GM19468 (cell line): ENCODE results near the gene AARS1.
"Not testable (repeated sequence)": the region's sequence is repeated elsewhere in the genome, so short reads cannot be mapped to it uniquely, and the experiment has no call there.

ENCODE experiments used
- ATAC-seq: cut with Tn5 transposase; IDR thresholded peaks from one replicate; pipeline ENCODE4 v1.9.1; 2021; ENCODE audit warnings: mild to moderate bottlenecking, moderate library complexity, moderate number of reproducible peaks; ENCODE audit not compliant: unreplicated experiment; ENCODE audit errors: extremely low read depth

Gene AARS1

DNA sequence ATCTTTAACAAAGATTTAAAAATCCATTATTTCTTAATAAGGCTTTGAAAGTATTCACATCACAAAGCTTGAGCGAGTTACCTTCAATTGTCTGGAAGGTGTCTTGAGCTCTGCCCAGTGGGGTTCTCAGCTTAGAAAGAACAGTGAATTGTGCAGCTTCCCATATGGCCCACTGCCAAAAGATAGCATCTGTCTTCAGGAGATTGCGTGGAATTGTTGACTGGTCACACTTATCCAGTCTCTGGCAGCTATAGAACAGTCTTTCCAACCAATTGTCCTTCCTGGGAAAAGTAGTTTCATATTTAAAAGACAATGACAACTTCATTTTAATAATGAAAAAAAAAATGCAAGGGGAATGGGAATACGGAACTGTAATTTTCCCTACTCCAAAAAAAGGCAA lies 57.5 kb downstream of the AARS1 start:
- ATAC-seq, result not testable (repeated sequence)

- ATAC-seq, result not testable (repeated sequence)
Measured at GRCh38 chr16:70226024-70226423, 63.3 kb downstream of the AARS1 start.

DNA sequence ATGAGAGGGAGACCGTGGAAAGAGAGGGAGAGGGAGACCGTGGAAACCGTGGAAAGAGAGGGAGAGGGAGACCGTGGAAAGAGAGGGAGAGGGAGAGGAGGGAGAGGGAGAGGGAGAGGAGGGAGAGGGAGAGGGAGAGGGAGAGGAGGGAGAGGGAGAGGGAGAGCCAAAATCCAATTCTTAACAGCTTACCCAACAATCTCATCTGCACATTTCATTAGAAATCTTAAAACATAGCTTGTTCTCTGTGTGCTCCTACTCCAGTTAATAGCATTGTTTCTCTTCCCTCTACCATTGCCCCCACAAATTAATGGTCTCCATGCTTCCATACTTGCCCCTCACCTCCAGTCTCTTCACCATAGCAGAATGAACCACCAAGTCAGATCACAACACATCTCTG lies 63.9 kb downstream of the AARS1 start:
- not testable (repeated sequence) for ATAC-seq

- not testable (repeated sequence) for ATAC-seq
Measured at GRCh38 chr16:70224645-70225044, 64.7 kb downstream of the AARS1 start.

- ATAC-seq, result not testable (repeated sequence)
Measured at GRCh38 chr16:70223971-70224513, 65.3 kb downstream of the AARS1 start.

GRCh38 chr16:70223216-70223615 lies 66.1 kb downstream of the AARS1 start:
- not testable (repeated sequence) for ATAC-seq

- ATAC-seq, result not testable (repeated sequence)
Measured at GRCh38 chr16:70222574-70222973, 66.7 kb downstream of the AARS1 start.

DNA sequence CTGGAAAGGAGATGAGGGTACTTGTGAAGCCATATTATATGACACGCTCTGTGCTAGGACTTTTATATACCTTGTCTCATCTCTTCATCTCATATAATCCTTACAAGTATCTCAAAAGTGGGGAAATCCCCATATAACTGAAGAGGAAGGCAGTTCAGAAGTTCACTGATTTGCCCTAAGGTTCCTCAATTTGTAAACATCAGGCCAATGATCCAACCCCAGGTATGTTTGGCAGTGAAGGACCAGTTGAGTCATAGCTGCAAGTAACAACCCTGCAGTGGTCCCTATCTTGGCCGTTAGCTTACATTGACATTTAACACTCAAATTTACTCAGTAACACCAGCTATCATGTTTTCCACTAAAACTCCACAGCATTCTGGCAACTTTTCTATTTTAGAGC lies 70.7 kb downstream of the AARS1 start:
- not testable (repeated sequence) for ATAC-seq

- not testable (repeated sequence) for ATAC-seq
Measured at GRCh38 chr16:70206382-70206781, 82.9 kb downstream of the AARS1 start.

DNA sequence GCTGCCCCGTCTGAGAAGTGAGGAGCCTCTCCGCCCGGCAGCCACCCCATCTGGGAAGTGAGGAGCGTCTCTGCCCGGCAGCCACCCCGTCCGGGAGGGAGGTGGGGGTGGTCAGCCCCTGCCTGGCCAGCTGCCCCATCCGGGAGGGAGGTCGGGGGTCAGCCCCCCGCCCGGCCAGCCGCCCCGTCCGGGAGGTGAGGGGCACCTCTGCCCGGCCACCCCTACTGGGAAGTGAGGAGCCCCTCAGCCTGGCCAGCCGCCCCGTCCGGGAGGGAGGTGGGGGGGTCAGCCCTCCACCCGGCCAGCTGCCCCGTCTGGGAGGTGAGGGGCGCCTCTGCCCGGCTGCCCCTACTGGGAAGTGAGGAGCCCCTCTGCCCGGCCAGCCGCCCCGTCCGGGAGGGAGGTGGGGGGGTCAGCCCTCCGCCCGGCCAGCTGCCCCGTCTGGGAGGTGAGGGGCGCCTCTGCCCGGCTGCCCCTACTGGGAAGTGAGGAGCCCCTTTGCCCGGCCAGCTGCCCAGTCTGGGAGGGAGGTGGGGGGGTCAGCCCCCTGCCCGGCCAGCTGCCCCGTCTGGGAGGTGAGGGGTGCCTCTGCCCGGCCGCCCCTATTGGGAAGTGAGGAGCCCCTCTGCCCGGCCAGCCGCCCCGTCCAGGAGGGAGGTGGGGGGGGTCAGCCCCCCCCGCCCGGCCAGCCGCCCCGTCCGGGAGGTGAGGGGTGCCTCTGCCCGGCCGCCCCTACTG lies 84.5 kb downstream of the AARS1 start:
- not testable (repeated sequence) for ATAC-seq

GRCh38 chr16:70204010-70204409 lies 85.3 kb downstream of the AARS1 start:
- not testable (repeated sequence) for ATAC-seq

DNA sequence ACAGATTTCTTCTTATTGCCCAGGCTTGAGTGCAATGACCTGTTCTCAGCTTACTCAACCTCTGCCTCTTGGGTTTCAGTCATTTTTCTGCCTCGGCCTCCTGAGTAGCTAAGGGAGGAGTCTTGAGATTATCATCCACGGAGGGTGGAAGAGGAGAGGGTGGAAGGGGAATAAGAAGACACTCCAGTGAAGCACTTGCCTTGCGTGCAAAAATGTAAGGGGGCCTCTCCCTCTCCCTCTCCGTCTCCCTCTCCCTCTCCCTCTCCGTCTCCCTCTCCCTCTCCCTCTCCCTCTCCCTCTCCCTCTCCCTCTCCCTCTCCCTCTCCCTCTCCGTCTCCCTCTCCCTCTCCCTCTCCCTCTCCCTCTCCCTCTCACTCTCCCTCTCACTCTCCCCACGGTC lies 85.8 kb downstream of the AARS1 start:
- not testable (repeated sequence) for ATAC-seq
